NCI-H146 (cell line): Measurements from ENCODE around the gene ARHGAP31.
A peak's percentile ranks its signal among the peaks of the same experiment; 100 is the strongest.

Experiments
- DNase-seq: peaks from one replicate; lab custom pipeline; 2025; lab: John Stamatoyannopoulos, UW

Gene ARHGAP31

DNA sequence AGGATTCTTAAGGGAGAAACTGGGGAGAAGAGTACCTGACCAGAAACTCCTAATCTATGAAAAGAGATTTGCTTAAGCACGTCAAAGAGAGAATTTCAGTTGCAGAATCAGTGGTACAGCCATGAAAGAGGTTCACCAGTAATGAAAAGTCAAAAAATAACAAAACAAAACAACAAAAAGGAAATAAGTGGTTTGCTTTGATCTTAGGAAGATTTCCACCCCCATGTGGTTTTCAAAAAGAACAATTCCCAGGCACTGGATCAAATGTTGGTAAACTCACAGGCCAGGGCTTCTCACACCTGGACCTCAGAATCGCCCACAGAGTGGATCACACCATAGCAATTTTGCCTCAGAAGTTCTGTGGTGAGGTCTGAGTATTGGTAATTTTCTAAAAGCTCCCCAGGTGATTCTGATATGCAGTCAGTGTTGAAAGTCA is 101.8 kb downstream of the ARHGAP31 start:
- no peak for DNase-seq

- no peak for DNase-seq
Observed at GRCh38 chr3:119396870-119397269, 102.7 kb downstream of the ARHGAP31 start.

DNA sequence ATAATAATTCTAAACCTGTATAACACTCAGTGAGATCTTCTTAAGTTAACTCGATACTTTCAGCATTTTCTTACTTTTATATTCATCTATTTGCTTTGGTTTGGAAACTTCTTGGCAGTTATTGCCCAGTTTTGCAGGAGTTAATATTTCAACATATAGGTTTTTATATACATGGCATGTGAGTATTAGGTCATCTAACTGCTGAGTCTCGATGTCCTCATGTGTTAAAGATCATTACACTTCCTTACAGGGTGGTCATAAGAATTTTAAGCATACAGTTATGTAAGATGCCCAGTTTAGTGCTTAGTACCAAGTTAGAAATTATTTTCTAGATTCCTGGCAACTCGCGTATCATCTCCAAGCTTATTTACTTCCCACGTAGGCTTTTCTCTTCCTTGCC is 106.3 kb downstream of the ARHGAP31 start:
- no peak for DNase-seq

DNA sequence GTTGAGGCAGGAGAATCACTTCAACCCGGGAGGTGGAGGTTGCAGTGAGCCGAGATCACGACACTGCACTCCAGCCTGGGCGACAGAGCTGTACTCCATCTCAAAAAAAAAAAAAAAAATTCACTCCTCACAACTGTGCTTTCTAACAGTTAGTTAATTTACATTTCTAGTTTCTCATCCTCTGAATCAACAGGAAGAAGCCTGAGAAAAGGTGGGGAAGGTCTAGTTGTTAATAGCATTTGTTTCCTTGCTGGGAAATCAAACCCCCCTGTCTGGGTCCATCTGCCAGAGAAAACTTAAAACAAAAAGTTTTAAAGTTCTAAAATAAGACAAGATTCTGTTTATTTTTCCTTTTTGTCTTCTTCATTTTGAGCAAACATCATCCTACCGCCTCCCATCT is 106.9 kb downstream of the ARHGAP31 start:
- no peak for DNase-seq

GRCh38 chr3:119401503-119402440 is 107.6 kb downstream of the ARHGAP31 start:
- DNase-seq, result no peak

DNA sequence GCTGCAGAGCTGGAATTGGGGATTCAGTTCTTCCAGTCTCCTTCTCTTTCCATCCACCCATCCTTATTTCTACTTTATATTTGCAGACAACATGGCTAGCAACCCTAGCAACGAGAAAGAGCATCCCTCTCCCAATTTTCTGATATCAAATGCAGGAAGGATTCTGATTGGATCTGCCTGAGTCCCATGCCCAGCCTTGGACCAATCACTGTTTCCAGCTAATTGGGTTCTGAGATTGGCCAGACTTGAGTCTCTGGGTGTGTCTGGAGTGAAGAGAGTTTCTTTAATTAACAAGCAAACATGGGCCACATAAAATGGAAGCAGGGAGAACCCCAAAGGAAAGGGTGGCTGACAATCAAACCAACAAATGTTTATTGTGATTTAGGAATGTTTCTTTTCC is 108.6 kb downstream of the ARHGAP31 start:
- DNase-seq, result no peak

DNA sequence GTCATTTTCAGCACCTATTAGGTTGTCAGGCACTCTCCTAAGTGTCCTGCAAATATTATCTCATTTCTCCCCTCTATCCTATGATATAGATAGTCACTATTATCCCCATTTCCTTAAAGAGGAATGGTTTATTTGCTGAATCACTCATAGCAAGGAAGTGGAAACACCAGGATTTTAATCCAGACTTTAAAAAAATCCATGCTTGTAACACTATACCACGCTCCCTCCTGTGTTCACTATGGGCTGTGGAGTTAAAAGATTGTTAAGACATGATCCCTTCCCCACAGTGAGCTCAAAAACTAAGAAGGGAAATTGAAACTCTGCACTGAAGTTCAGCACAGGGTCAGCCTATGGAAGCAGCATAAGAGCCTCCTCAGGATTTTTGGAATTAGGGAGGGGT is 109.0 kb downstream of the ARHGAP31 start:
- DNase-seq, result no peak

- no peak for DNase-seq
Observed at GRCh38 chr3:119405315-119405714, 111.1 kb downstream of the ARHGAP31 start.

DNA sequence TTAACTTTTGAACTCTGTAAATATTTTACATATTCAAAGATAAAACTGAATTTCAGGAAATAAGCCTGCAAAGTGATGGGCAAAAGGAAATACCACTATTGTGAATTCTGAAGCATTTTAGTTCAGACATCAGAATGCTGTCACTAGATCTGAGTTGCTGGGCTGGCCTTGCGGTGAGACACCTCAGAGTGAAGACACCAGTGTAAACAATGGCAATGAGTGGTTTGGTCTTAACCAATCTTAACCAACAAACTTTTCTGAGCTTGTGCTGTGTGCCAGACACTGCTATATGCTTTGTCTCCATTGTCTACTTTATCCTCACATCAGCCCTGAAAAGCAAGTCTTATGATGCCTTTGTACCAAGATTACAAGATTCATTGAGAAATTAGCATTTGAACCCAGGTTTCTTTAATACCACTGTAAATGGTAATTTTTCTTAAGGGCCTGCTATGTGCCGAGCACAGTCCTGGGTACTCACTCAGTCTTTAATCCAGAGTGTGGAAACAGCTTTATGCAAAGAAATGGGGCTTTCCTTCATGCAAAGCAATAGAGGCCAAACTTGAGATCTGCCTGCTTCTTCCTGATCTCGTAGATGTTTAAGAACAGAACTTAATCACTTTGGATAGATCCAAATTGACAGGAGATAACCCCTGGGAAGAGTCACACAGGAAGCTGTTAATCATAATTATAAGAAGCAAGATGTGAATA is 114.2 kb downstream of the ARHGAP31 start:
- DNase-seq, result no peak

- DNase-seq, result no peak
Observed at GRCh38 chr3:119409844-119410243, 115.7 kb downstream of the ARHGAP31 start.

GRCh38 chr3:119413603-119414280 is 119.6 kb downstream of the ARHGAP31 start:
- peak; percentile 13 for DNase-seq

- no peak for DNase-seq
Observed at GRCh38 chr3:119416873-119417272, 122.7 kb downstream of the ARHGAP31 start.

DNA sequence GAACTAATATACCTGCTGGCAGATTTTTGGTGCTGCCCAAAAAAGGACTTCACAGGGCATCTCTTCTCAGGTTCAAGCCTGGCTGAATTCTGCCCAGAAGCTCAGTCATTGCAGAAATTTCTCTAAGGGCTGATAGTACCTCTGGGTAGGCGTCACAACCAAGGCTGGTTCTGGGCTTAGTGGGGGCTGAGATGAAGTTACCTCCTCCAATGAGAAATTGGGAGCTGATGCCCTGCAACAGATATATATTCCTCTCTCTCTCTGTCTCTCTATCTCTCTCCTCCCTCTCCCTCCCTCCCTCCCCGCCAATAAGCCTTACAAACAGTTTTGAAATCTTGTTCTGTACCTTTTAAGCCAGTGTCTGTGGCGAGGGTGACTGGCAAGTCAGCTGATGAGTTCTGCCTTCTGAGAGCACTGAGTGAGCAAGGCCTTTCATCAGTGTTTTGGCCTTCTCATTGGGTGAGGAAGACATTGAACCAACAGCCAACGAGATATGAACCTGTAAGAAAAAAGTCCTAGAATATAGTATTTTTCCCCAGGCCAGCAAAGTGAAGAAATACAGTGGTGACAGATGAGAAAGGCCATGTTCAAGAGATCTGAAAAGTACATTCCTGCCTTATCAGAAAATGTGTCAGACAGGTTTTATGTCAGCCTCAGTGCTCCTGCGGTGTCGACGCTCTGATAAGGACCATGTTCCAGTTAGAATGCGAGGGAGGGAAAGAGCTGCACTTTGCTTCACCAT is 123.8 kb downstream of the ARHGAP31 start:
- no peak for DNase-seq

GRCh38 chr3:119418641-119419040 is 124.5 kb downstream of the ARHGAP31 start:
- DNase-seq, result no peak

GRCh38 chr3:119420196-119420595 is 126.0 kb downstream of the ARHGAP31 start:
- no peak for DNase-seq

DNA sequence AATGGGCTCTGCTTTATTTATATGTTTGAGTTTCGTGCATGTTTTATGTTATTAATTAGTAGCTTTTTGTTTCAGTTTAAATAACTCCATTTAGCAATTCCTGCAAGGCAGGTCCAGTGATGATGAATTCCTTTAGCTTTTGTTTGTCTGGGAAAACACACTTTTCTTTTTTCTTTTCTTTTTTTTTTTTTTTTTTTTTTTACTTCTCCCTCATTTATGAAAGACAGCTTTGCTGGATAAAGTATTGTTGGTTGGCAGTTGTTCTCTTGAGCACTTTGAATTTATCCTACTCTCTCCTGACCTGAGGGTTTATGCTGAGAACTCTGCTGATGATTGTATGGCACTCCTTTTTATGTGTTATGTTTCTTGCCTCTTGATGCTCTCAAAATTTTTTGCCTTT is 133.5 kb downstream of the ARHGAP31 start:
- DNase-seq, result no peak

- no peak for DNase-seq
Observed at GRCh38 chr3:119428538-119428937, 134.4 kb downstream of the ARHGAP31 start.

DNA sequence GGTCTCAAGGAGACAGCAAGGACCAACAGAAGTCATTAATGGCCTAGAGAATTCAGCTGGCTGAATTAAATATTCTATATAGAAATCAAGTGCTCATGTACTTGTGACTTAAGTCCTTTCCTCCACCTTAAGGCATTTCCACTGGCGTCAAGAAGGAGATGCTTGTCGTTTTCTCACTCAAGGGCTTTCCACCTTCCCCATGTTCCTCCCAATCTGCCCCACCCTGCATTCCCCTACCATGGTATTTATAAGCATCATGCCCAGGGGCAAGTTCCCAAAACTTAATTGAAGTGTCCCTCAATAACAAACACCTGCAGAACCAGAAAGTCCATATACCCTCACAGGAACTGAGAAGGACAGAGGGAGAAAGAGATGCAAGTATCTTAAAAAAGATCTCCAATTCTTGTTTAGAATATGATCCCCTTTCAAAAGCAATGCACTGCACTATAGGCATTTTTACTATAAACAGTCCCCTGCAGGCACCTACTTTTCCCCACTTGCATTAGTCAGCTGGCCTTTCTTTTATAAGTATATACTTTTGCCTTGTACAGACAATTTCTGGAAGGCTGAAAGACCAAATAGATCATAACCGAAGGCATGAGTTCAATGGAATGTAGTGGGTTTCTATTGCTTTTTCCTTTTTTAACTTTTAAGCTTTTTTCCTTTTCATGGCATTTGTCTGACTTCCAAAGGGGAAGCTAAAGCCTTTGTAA is 139.6 kb downstream of the ARHGAP31 start:
- DNase-seq, result no peak

GRCh38 chr3:119434703-119435102 is 140.5 kb downstream of the ARHGAP31 start:
- no peak for DNase-seq

GRCh38 chr3:119436977-119437376 is 142.8 kb downstream of the ARHGAP31 start:
- no peak for DNase-seq

DNA sequence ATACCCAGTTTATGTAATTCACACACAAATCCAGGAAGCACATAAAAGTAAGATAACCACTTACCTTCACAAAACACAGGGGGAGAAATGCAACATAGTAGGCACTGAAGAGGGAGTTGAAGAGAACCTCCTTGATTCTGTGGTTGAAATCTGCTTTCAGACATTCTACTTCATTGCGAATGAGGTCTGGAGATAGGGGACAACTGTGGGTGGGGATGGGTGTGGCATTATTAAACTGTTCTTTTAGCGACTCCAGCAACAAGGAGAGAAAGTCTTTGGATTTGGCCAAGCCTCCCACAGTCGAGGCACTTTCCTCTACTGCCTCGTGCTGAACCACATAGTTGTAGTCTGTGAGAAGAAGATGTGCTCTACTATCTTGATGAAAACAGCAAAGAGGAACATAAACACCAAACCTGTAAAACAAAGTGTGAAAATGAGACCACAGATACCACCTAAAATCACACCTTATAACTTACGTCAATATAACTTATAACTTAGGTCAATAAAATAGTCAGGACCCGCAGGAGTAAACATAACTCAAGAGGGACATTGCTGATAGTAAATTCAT is 143.6 kb downstream of the ARHGAP31 start:
- no peak for DNase-seq
